ENCODE measurements around the gene GRAP2. TPM values are rescaled to one million over a fixed set of nuclear protein-coding genes. Genes with fewer than 3 reads are reported as not detected.

The GRAP2 gene
- total RNA-seq, 1 donor = not detected

- DNase-seq (ENCODE audit: insufficient read length, low spot score, missing footprints) = no peak
- H4K20me1 ChIP-seq (ENCODE audit: insufficient read depth, low read length) = no peaks in the 10 kb centered on the region
- H3K27me3 ChIP-seq (ENCODE audit: insufficient read depth, low read length) = peaks cover 16% of the 10 kb centered on the region
- no peaks in the 10 kb centered on the region for H3K36me3 ChIP-seq (ENCODE audit: insufficient read depth, low read length)
- no peak overlapping the region for H2AFZ ChIP-seq (ENCODE audit: low read length)
- no peak overlapping the region for H3K4me2 ChIP-seq (ENCODE audit: insufficient read depth, low read length)
- no peak overlapping the region for H3K4me3 ChIP-seq (ENCODE audit: insufficient read depth, low read length)
- H3K4me1 ChIP-seq (ENCODE audit: insufficient read depth, low read length) = no peaks in the 10 kb centered on the region
- no peaks in the 10 kb centered on the region for H3K79me2 ChIP-seq (ENCODE audit: insufficient read depth, low read length)
- no peak overlapping the region for H3K27ac ChIP-seq (ENCODE audit: low read depth, low read length)
- H3K9me3 ChIP-seq (ENCODE audit: low read depth, low read length) = no peaks in the 10 kb centered on the region
- TF ChIP-seq CTCF (IDR thresholded peaks at IDR 0.05; ENCODE audit: extremely low read depth, low read depth, low read length) = no peak
These were observed 39.9 kb downstream of the GRAP2 start for GRCh38 chr22:39940757-39941305.

GRCh38 chr22:39941601-39942000 is 40.7 kb downstream of the GRAP2 start:
- peaks cover 18% of the 10 kb centered on the region for H3K27me3 ChIP-seq (ENCODE audit: insufficient read depth, low read length)

GRCh38 chr22:39942439-39943230 is 41.8 kb downstream of the GRAP2 start:
- H3K4me3 ChIP-seq (ENCODE audit: insufficient read depth, low read length) = no peak overlapping the region
- H4K20me1 ChIP-seq (ENCODE audit: insufficient read depth, low read length) = no peaks in the 10 kb centered on the region
- TF ChIP-seq CTCF (IDR thresholded peaks at IDR 0.05; ENCODE audit: extremely low read depth, low read depth, low read length) = no peak
- H3K27ac ChIP-seq (ENCODE audit: low read depth, low read length) = no peak overlapping the region
- no peaks in the 10 kb centered on the region for H3K36me3 ChIP-seq (ENCODE audit: insufficient read depth, low read length)
- H3K4me1 ChIP-seq (ENCODE audit: insufficient read depth, low read length) = no peaks in the 10 kb centered on the region
- H3K4me2 ChIP-seq (ENCODE audit: insufficient read depth, low read length) = no peak overlapping the region
- no peak for DNase-seq (ENCODE audit: insufficient read length, low spot score, missing footprints)
- no peaks in the 10 kb centered on the region for H3K79me2 ChIP-seq (ENCODE audit: insufficient read depth, low read length)
- no peaks in the 10 kb centered on the region for H3K9me3 ChIP-seq (ENCODE audit: low read depth, low read length)
- peaks cover 10% of the 10 kb centered on the region for H3K27me3 ChIP-seq (ENCODE audit: insufficient read depth, low read length)
- H2AFZ ChIP-seq (ENCODE audit: low read length) = no peak overlapping the region

More at GRCh38 chr22:39941601-39942000, 40.7 kb downstream of the GRAP2 start:
- Histone ChIP-seq H3K79me2 (ENCODE audit: insufficient read depth, low read length) (no peaks in the 10 kb centered on the region), H3K4me2 (ENCODE audit: insufficient read depth, low read length) (no peak overlapping the region), H4K20me1 (ENCODE audit: insufficient read depth, low read length) (no peaks in the 10 kb centered on the region), H3K9me3 (ENCODE audit: low read depth, low read length) (no peaks in the 10 kb centered on the region), H2AFZ (ENCODE audit: low read length) (no peak overlapping the region), H3K4me1 (ENCODE audit: insufficient read depth, low read length) (no peaks in the 10 kb centered on the region), H3K36me3 (ENCODE audit: insufficient read depth, low read length) (no peaks in the 10 kb centered on the region), H3K4me3 (ENCODE audit: insufficient read depth, low read length) (no peak overlapping the region), H3K27ac (ENCODE audit: low read depth, low read length) (no peak overlapping the region)
- no peak for DNase-seq (ENCODE audit: insufficient read length, low spot score, missing footprints)
- TF ChIP-seq CTCF (IDR thresholded peaks at IDR 0.05; ENCODE audit: extremely low read depth, low read depth, low read length) = no peak

- TF ChIP-seq CTCF (IDR thresholded peaks at IDR 0.05; ENCODE audit: extremely low read depth, low read depth, low read length) = no peak
These were observed 42.5 kb downstream of the GRAP2 start for GRCh38 chr22:39943337-39943736.

More at GRCh38 chr22:39943337-39943736, 42.5 kb downstream of the GRAP2 start:
- Histone ChIP-seq H3K4me2 (ENCODE audit: insufficient read depth, low read length) (no peak overlapping the region), H3K79me2 (ENCODE audit: insufficient read depth, low read length) (no peaks in the 10 kb centered on the region), H3K9me3 (ENCODE audit: low read depth, low read length) (no peaks in the 10 kb centered on the region), H2AFZ (ENCODE audit: low read length) (no peak overlapping the region), H3K27ac (ENCODE audit: low read depth, low read length) (no peak overlapping the region), H4K20me1 (ENCODE audit: insufficient read depth, low read length) (no peaks in the 10 kb centered on the region), H3K4me1 (ENCODE audit: insufficient read depth, low read length) (no peaks in the 10 kb centered on the region), H3K4me3 (ENCODE audit: insufficient read depth, low read length) (no peak overlapping the region), H3K36me3 (ENCODE audit: insufficient read depth, low read length) (no peaks in the 10 kb centered on the region), H3K27me3 (ENCODE audit: insufficient read depth, low read length) (peaks cover 4% of the 10 kb centered on the region)
- DNase-seq (ENCODE audit: insufficient read length, low spot score, missing footprints) = no peak
